H9 (cell line): Measurements from ENCODE around the gene NTRK2. TPM values are rescaled to one million over a fixed set of nuclear protein-coding genes. Genes with fewer than 3 reads are reported as not detected.

Source experiments
- DNase-seq: peaks from one replicate; pipeline ENCODE4 v3.0.0-alpha.2; 2017
- H2AFZ ChIP-seq: one replicate; pipeline ENCODE4 v1.6.1; 2013; ENCODE audit warnings: mild to moderate bottlenecking, low read length, control low read depth, moderate library complexity
- H2AK5ac ChIP-seq: 2 replicates; pipeline ENCODE4 v1.6.1; 2013; ENCODE audit warnings: low read length, control low read depth, mixed read lengths; ENCODE audit not compliant: insufficient read length
- H2BK120ac ChIP-seq: one replicate; pipeline ENCODE4 v1.6.1; 2013; ENCODE audit warnings: low read depth, mild to moderate bottlenecking, low read length, control low read depth, inconsistent platforms; ENCODE audit not compliant: poor library complexity, severe bottlenecking
- H2BK12ac ChIP-seq: 2 replicates; pipeline ENCODE4 v1.6.1; 2013; ENCODE audit warnings: low read length, control low read depth, mixed read lengths, low read depth; ENCODE audit not compliant: insufficient read length
- H2BK15ac ChIP-seq: 2 replicates; pipeline ENCODE4 v1.6.1; 2013; ENCODE audit warnings: low read depth, low read length, control low read depth
- H2BK20ac ChIP-seq: one replicate; pipeline ENCODE4 v1.6.1; 2013; ENCODE audit warnings: low read depth, mild to moderate bottlenecking, low read length, control low read depth, inconsistent platforms; ENCODE audit not compliant: poor library complexity, severe bottlenecking
- H2BK5ac ChIP-seq: 2 replicates; pipeline ENCODE4 v1.6.1; 2013; ENCODE audit warnings: low read length, control low read depth, mixed read lengths; ENCODE audit not compliant: insufficient read length
- H3K14ac ChIP-seq: 2 replicates; pipeline ENCODE4 v1.6.1; 2013; ENCODE audit warnings: low read length, control low read depth; ENCODE audit not compliant: insufficient read depth
- H3K18ac ChIP-seq: 2 replicates; pipeline ENCODE4 v1.6.1; 2013; ENCODE audit warnings: low read depth, mild to moderate bottlenecking, mixed read lengths, low read length, control low read depth; ENCODE audit not compliant: insufficient read length
- H3K23ac ChIP-seq: 2 replicates; pipeline ENCODE4 v1.6.1; 2013; ENCODE audit warnings: low read length, control low read depth, mixed read lengths, low read depth; ENCODE audit not compliant: insufficient read length
- H3K23me2 ChIP-seq: 2 replicates; pipeline ENCODE4 v1.6.1; 2013; ENCODE audit warnings: low read depth, mild to moderate bottlenecking, mixed read lengths, low read length, control low read depth; ENCODE audit not compliant: insufficient read length, poor library complexity, severe bottlenecking
- H3K27ac ChIP-seq: 2 replicates; pipeline ENCODE4 v1.5.1; 2013; ENCODE audit warnings: low read length, control low read depth, mixed read lengths, low read depth; ENCODE audit not compliant: insufficient read length
- H3K27me3 ChIP-seq: 2 replicates; pipeline ENCODE4 v1.6.1; 2013; ENCODE audit warnings: low read length, control low read depth, inconsistent platforms; ENCODE audit not compliant: insufficient read depth
- H3K4ac ChIP-seq: 2 replicates; pipeline ENCODE4 v1.6.1; 2013; ENCODE audit warnings: low read depth, mild to moderate bottlenecking, control low read depth, inconsistent platforms, low read length, moderate library complexity
- H3K4me1 ChIP-seq: 2 replicates; pipeline ENCODE4 v1.6.1; 2013; ENCODE audit warnings: low read length, control low read depth, inconsistent platforms; ENCODE audit not compliant: insufficient read depth
- H3K4me2 ChIP-seq: 2 replicates; pipeline ENCODE4 v1.6.1; 2013; ENCODE audit warnings: low read length, control low read depth, mixed read lengths; ENCODE audit not compliant: insufficient read length, insufficient read depth
- H3K56ac ChIP-seq: 2 replicates; pipeline ENCODE4 v1.6.1; 2013; ENCODE audit warnings: low read depth, mild to moderate bottlenecking, mixed read lengths, low read length, control low read depth; ENCODE audit not compliant: insufficient read length
- H3K79me1 ChIP-seq: 2 replicates; pipeline ENCODE4 v1.6.1; 2013; ENCODE audit warnings: low read depth, mild to moderate bottlenecking, moderate library complexity, low read length, control low read depth, inconsistent platforms; ENCODE audit not compliant: insufficient read depth, poor library complexity, severe bottlenecking
- H3K79me2 ChIP-seq: 2 replicates; pipeline ENCODE4 v1.6.1; 2013; ENCODE audit warnings: low read length, control low read depth, inconsistent platforms; ENCODE audit not compliant: insufficient read depth
- H3K9ac ChIP-seq: 2 replicates; pipeline ENCODE4 v1.6.1; 2013; ENCODE audit warnings: low read length, control low read depth, mixed read lengths; ENCODE audit not compliant: insufficient read length; ENCODE audit errors: extremely low read depth
- H3K9me3 ChIP-seq: one replicate; pipeline ENCODE4 v1.6.1; 2013; ENCODE audit warnings: low read depth, low read length, inconsistent platforms; ENCODE audit not compliant: control insufficient read depth
- H3T11ph ChIP-seq: one replicate; pipeline ENCODE4 v1.6.1; 2013; ENCODE audit warnings: mild to moderate bottlenecking, low read length, control low read depth, inconsistent platforms
- H4K20me1 ChIP-seq: one replicate; pipeline ENCODE4 v1.6.1; 2013; ENCODE audit not compliant: control insufficient read depth, insufficient read length, insufficient read depth
- H4K5ac ChIP-seq: 2 replicates; pipeline ENCODE4 v1.6.1; 2013; ENCODE audit warnings: low read depth, mild to moderate bottlenecking, mixed read lengths, low read length, control low read depth; ENCODE audit not compliant: insufficient read length
- H4K8ac ChIP-seq: replicated peaks from 2 replicates; pipeline ENCODE4 v1.6.1; 2013; ENCODE audit warnings: low read length, control low read depth, mixed read lengths, low read depth; ENCODE audit not compliant: insufficient read length
- H4K91ac ChIP-seq: 2 replicates; pipeline ENCODE4 v1.6.1; 2013; ENCODE audit warnings: low read depth, mild to moderate bottlenecking, moderate library complexity, mixed read lengths, low read length, control low read depth; ENCODE audit not compliant: insufficient read length
- H3K27ac Mint-ChIP-seq, 3 experiments: 2 replicates in 2 of 3; 3 replicates in 1 of 3; pipeline ENCODE4 v1.8.0; 2020 to 2021; ENCODE audit warnings: mixed read lengths in 3 of 3, mild to moderate bottlenecking in 1 of 3, moderate library complexity in 1 of 3
- H3K27me3 Mint-ChIP-seq: 2 replicates; pipeline ENCODE4 v1.8.0; 2021; ENCODE audit warnings: low read depth, mild to moderate bottlenecking, moderate library complexity, mixed read lengths
- H3K36me3 Mint-ChIP-seq, 3 experiments: 2 replicates in 2 of 3; 3 replicates in 1 of 3; pipeline ENCODE4 v1.8.0; 2020 to 2021; ENCODE audit warnings: low read depth in 3 of 3, mixed read lengths in 3 of 3; ENCODE audit not compliant: insufficient read depth in 1 of 3
- H3K4me1 Mint-ChIP-seq, 2 experiments: 2 replicates each; pipeline ENCODE4 v1.8.0; 2020; ENCODE audit warnings: mixed read lengths in 2 of 2
- H3K4me3 Mint-ChIP-seq, 2 experiments: 2 replicates in 1 of 2; 3 replicates in 1 of 2; pipeline ENCODE4 v1.8.0; 2020 to 2021; ENCODE audit warnings: mild to moderate bottlenecking in 2 of 2, mixed read lengths in 2 of 2, moderate library complexity in 1 of 2
- H3K9me3 Mint-ChIP-seq, 2 experiments: 2 replicates in 1 of 2; 3 replicates in 1 of 2; pipeline ENCODE4 v1.8.0; 2020; ENCODE audit warnings: mild to moderate bottlenecking in 2 of 2, mixed read lengths in 2 of 2, moderate library complexity in 1 of 2
- total RNA-seq: library from RNA; stranded (reverse); gene quantifications from 2 replicates; pipeline ENCODE4 v1.2.1, GENCODE V29; 2021
- TF ChIP-seq, protein P1 (sequence below): fragments of 200-600 bp; sonication (generic); conservative IDR thresholded peaks from 3 replicates; pipeline ENCODE4 v1.8.0; 2021; ENCODE audit warnings: antibody characterized with exemption, mild to moderate bottlenecking

The NTRK2 gene
- total RNA-seq, 1 experiment from 2014 or later, result 0.02 TPM

DNA sequence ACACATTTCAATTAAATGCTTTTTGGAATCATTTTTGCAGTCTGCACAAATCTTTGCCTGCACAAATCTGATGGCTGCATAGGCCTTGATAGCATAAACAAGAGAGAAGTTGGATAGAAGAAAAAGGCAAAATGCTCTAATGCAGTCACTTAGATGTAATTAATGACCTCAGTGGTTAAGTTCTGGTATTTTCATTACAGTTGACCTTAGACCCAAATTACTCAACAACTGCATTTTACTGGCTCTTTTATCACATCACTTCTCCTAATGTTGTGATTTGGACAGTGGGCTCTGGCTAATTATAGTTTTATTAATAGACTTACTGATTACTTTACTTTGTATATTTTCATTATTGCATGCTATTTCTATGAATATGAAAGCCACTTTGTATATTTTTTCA, 34.3 kb downstream of the NTRK2 start:
- Histone ChIP-seq H3K79me1 (no peaks in the 10 kb centered on the region), H3K27ac (no peak overlapping the region), H3K9ac (no peak overlapping the region), H3K23me2 (no peaks in the 10 kb centered on the region), H2AFZ (no peak overlapping the region), H4K5ac (no peak overlapping the region), H4K91ac (no peak overlapping the region), H2BK5ac (no peak overlapping the region), H3K4me2 (no peak overlapping the region), H2BK15ac (no peak overlapping the region), H3K4ac (no peak overlapping the region), H3K23ac (no peak overlapping the region), H2BK20ac (no peak overlapping the region), H3K14ac (no peak overlapping the region), H2BK12ac (no peak overlapping the region), H3K9me3 (no peaks in the 10 kb centered on the region), H3K27me3 (no peaks in the 10 kb centered on the region), H2AK5ac (no peak overlapping the region), H4K20me1 (no peaks in the 10 kb centered on the region), H3T11ph (no peak overlapping the region), H3K56ac (no peak overlapping the region), H2BK120ac (no peak overlapping the region), H4K8ac (no peak overlapping the region), H3K4me1 (no peaks in the 10 kb centered on the region; the same call in 1 of the 2 replicates), H3K79me2 (no peaks in the 10 kb centered on the region), H3K18ac (no peak overlapping the region)
- no peak for DNase-seq
- H3K4me3 Mint-ChIP-seq, result no peak overlapping the region
- no peak overlapping the region for H3K27ac Mint-ChIP-seq
- no peaks in the 10 kb centered on the region; a peak in 1 of 7 replicates for H3K36me3 Mint-ChIP-seq
- no peaks in the 10 kb centered on the region for H3K27me3 Mint-ChIP-seq
- TF ChIP-seq, protein P1, sequence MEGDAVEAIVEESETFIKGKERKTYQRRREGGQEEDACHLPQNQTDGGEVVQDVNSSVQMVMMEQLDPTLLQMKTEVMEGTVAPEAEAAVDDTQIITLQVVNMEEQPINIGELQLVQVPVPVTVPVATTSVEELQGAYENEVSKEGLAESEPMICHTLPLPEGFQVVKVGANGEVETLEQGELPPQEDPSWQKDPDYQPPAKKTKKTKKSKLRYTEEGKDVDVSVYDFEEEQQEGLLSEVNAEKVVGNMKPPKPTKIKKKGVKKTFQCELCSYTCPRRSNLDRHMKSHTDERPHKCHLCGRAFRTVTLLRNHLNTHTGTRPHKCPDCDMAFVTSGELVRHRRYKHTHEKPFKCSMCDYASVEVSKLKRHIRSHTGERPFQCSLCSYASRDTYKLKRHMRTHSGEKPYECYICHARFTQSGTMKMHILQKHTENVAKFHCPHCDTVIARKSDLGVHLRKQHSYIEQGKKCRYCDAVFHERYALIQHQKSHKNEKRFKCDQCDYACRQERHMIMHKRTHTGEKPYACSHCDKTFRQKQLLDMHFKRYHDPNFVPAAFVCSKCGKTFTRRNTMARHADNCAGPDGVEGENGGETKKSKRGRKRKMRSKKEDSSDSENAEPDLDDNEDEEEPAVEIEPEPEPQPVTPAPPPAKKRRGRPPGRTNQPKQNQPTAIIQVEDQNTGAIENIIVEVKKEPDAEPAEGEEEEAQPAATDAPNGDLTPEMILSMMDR, result no peak
- peaks cover 33 to 39% of the 10 kb centered on the region in 2 experiments for H3K4me1 Mint-ChIP-seq
- H3K9me3 Mint-ChIP-seq, result peaks cover 0 to 4% of the 10 kb centered on the region in 2 experiments; a peak in 1 of 5 replicates
